Embryonic facial prominence (tissue), 1 donor: Measurements from ENCODE around the gene LCT.
A peak's percentile ranks its signal among the peaks of the same experiment; 100 is the strongest.

ENCODE experiments used
- DNase-seq: peaks from one replicate; pipeline ENCODE4 v3.0.0-alpha.2; 2016; ENCODE audit errors: extremely low spot score

LCT gene

DNA sequence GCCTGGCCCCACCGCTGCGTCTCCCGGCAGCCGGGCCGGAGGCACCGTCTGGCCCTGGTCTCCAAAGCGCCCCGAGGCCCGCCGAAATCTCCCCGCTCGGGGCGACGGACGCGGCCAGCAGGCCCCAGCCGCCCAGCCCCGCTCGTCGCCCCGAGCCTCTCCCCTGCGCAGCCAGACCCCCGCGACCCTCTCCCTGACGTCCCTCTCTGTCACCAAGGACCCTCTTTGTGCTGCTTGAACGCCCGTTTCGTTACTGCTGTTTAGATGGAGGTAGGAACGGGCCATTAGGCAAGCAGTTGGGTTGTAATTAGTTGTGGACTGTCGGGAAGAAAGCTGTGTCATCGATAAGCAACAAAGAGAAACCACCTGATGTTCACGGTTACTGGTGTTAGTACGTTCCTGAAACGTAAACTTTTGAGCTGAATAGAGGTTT lies 94.6 kb downstream of the LCT start:
- DNase-seq, result peak; percentile 54

DNA sequence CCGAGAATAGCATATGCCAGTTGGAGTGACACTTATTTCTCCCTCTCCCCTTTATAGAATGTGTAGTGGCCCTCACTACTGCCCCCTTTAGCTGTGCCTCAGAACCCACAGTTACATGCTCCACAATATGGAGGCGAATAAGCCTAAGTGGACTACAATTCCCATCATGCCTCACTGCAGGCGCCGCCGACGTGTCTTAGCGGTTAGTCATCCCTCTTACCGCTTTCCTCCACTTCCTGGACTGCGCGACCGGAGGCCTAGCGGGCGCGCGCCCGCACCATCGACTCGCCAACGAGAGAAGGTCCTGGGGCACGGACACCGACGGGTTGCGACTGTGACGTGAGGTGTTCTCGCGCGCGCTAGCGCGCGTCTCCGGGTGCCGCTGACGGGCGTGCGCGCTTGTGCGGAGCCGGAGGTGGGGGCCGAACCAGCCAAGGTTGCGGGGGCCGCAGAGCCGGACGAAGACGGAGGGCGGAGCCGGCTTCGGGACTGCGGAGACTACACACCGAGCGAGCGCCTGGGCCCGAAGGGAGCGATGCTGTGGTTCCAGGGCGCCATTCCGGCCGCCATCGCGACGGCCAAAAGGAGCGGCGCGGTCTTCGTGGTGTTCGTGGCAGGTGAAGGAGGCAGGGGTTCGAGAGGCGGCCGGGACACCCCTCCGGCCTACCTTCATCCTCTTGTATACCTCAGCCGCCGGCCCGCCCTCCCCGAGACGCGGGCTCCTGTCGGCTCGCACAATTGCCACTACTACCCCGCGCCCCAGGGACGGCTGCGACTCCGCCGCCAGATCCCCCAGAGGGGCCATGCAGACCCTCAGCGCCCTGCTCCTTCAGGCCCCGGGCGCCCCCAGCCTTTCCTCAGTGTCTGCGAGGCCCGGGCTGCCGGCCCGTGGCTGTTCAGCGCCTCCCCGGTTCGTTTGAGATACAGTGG lies 95.3 kb downstream of the LCT start, which contains the start of gene UBXN4:
Gene UBXN4, plus strand, starts transcription at position 461 of the 930 bp plus-strand sequence. Its CDS starts 75 bp downstream, at position 536.
- peak; percentile 97 for DNase-seq

DNA sequence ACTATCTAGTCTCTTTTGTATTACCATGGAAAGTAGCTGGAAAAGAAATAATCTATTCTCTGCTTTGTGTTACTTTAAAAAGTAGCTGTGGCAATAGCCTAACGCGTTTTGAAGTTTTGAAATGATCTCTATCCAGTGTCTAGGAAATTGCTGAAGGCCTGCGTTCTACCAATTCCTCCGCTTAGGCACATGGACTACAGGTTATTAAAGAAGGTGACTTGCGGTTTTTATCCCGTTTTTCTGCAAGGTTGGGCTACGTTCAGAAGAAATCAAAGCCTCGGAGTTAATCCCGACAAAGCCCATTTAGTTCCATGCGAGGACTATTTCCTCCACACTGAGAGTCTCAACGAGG lies 96.0 kb downstream of the LCT start:
- DNase-seq, result no peak

- no peak for DNase-seq
These were observed 96.8 kb downstream of the LCT start for GRCh38 chr2:135740206-135740605.
